ENCODE results near the gene PRM1.

The PRM1 gene

GRCh38 chr16:11236461-11237254 is 44.5 kb downstream of the PRM1 start:
- no peak for DNase-seq (ENCODE audit: low spot score)

GRCh38 chr16:11235703-11235991 is 45.5 kb downstream of the PRM1 start:
- DNase-seq (ENCODE audit: low spot score), result no peak

DNA sequence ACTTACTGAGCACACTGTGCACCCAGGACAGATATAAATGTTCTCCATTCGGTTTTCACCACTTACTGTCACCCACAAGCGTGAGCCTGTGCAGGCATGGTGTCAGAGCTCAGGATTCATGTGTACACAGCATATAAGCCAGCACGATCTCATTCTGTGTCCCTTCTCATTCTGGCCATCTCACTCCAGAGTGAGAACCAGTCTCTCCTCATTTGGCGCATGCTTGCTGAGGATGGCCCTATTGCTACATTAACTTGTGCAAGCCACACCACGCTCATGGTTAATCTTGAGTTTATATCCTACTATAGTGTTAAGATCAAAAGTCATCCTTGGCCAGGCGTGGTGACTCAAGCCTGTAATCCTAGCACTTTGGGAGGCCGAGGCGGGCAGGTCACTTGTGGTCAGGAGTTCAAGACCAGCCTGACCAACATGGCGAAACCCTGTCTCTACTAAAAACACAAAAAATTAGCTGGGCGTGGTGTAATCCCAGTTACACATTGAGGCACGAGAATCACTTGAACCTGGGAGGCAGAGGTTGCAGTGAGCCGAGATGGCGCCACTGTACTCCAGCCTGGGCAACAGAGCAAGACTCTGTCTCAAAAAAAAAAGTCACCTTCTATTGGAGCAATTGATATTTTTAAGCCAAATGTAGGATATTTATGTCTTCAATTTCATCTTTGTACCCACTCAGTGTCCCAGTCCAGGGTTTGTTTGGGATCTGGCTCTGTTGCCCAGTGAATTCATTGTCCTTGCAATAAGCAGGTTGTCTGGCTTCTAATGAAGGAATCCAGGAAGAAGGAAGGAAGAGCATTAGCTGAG is 46.0 kb downstream of the PRM1 start:
- no peak for DNase-seq (ENCODE audit: low spot score)

- no peak for DNase-seq (ENCODE audit: low spot score)
These were observed 47.3 kb downstream of the PRM1 start for GRCh38 chr16:11233727-11234376.

GRCh38 chr16:11232852-11233726 is 48.0 kb downstream of the PRM1 start:
- DNase-seq (ENCODE audit: low spot score), result no peak

DNA sequence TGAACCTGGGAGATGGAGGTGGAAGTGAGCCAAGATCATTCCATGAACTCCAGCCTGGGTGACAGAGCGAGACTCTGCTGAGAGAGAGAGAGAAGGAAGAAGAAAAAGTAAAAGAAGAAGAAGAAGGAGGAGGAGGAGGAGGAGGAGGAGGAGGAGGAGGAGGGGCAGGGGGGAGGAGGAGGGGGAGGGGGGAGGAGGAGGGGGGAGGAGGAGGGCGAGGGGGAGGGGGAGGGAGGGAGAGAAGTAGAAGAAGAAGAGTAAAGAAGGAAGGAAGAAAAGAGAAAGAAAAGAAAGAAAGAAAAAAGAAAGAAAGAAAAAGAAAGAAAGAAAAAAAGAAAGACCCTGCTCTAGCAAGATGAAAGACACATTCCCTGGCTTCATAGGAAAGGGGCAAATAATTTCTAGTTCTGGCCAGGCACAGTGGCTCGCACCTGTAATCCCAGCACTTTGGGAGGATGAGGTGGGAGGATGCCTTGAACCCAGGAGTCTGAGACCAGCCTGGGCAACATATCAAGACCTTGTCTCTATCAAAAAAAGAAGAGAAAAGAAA is 48.8 kb downstream of the PRM1 start:
- no peak for DNase-seq (ENCODE audit: low spot score)

- DNase-seq (ENCODE audit: low spot score), result no peak
These were observed 49.7 kb downstream of the PRM1 start for GRCh38 chr16:11231367-11231970.

All from AG20443 (cell line).